HepG2 (cell line): ENCODE measurements around the gene CARD8. TPM values are rescaled to one million over a fixed set of nuclear protein-coding genes. Genes with fewer than 3 reads are reported as not detected.

Experiments used
- FOXM1 ChIP-seq: sonication (generic); formaldehyde crosslinking; IDR thresholded peaks from 2 replicates; pipeline ENCODE4 v1.5.0; 2020; ENCODE audit warnings: missing genetic modification reagents
- GATAD1 ChIP-seq: IDR thresholded peaks from 2 replicates; pipeline ENCODE4 v1.6.1; 2016; ENCODE audit warnings: missing genetic modification reagents, missing compliant biosample characterization
- MTA3 ChIP-seq: sonication (generic); formaldehyde crosslinking; IDR thresholded peaks from 2 replicates; pipeline ENCODE4 v1.4.0; 2020; ENCODE audit warnings: missing genetic modification reagents
- PRDM10 ChIP-seq: sonication (generic); formaldehyde crosslinking; IDR thresholded peaks from 2 replicates; pipeline ENCODE4 v1.4.0; 2020; ENCODE audit warnings: low read depth, missing genetic modification reagents
- RNF2 ChIP-seq: fragments of 450-650 bp; conservative IDR thresholded peaks from 2 replicates; pipeline ENCODE4 v1.6.1; 2016; ENCODE audit warnings: low read depth
- XBP1 ChIP-seq: sonication (generic); formaldehyde crosslinking; IDR thresholded peaks from 2 replicates; pipeline ENCODE4 v1.5.0; 2020; ENCODE audit warnings: missing genetic modification reagents
- ZBTB39 ChIP-seq: sonication (generic); formaldehyde crosslinking; IDR thresholded peaks from 2 replicates; pipeline ENCODE4 v1.5.0; 2020; ENCODE audit warnings: missing genetic modification reagents
- ZNF280D ChIP-seq: sonication (generic); formaldehyde crosslinking; IDR thresholded peaks from 2 replicates; pipeline ENCODE4 v1.5.1; 2020; ENCODE audit warnings: mild to moderate bottlenecking, missing genetic modification reagents
- ZNF382 ChIP-seq: sonication (generic); formaldehyde crosslinking; IDR thresholded peaks from 2 replicates; pipeline ENCODE4 v1.5.0; 2020; ENCODE audit warnings: missing genetic modification reagents, mild to moderate bottlenecking, borderline replicate concordance
- ZNF749 ChIP-seq: sonication (generic); formaldehyde crosslinking; IDR thresholded peaks from 2 replicates; pipeline ENCODE4 v1.8.0; 2022; ENCODE audit warnings: mild to moderate bottlenecking, missing genetic modification reagents, moderate library complexity, borderline replicate concordance
- polyA plus RNA-seq, 8 experiments: library from polyadenylated mRNA; depleted of rRNA in 3 of 8; stranded (reverse) in 7 of 8; unstranded in 1 of 8; fragments of >200 nt; fragmentation: Illumina TruSeq in 4 of 8; extraction: Trizol in 4 of 8; gene quantifications; 2 replicates each; pipeline versions ENCODE4 v1.2.1 to v1.2.3, GENCODE V29; 2011 to 2016; ENCODE audit warnings: low read depth in 4 of 8, missing spikeins in 1 of 8, mixed read lengths in 1 of 8; ENCODE audit not compliant: insufficient read depth in 1 of 8
- total RNA-seq, 5 experiments: library from RNA; depleted of rRNA; stranded (reverse); fragments of >200 nt; fragmentation: Illumina TruSeq; extraction: Trizol; gene quantifications; 2 replicates each; pipeline ENCODE4 v1.2.3, GENCODE V29; 2016; ENCODE audit warnings: low read depth in 1 of 5

CARD8 gene
- total and polyA plus RNA-seq, 2 of the 13 experiments (the other 11 are each of a cell fraction or from before 2014, with no cell fraction given), result 15.0 to 19.2 TPM

- TF ChIP-seq PRDM10 (CRISPR knock-in tag) (no peak), ZNF382 (no peak), FOXM1 (CRISPR knock-in tag) (no peak), ZBTB39 (CRISPR knock-in tag) (no peak), RNF2 (no peak), ZNF749 (CRISPR knock-in tag) (no peak), GATAD1 (CRISPR knock-in tag) (no peak), MTA3 (CRISPR knock-in tag) (no peak), ZNF280D (CRISPR knock-in tag) (no peak), XBP1 (CRISPR knock-in tag) (no peak)
Observed at GRCh38 chr19:48301886-48302599, 46.3 kb upstream of the CARD8 start (continued).
